ENCODE results near the gene VPS37C. TPM values are rescaled to one million over a fixed set of nuclear protein-coding genes. Genes with fewer than 3 reads are reported as not detected.

VPS37C gene
- total and polyA plus RNA-seq, 10 of the 15 experiments (the other 5 are each of a cell fraction or from before 2014, with no cell fraction given), result 0.39 to 16.5 (median 7.8) TPM

DNA sequence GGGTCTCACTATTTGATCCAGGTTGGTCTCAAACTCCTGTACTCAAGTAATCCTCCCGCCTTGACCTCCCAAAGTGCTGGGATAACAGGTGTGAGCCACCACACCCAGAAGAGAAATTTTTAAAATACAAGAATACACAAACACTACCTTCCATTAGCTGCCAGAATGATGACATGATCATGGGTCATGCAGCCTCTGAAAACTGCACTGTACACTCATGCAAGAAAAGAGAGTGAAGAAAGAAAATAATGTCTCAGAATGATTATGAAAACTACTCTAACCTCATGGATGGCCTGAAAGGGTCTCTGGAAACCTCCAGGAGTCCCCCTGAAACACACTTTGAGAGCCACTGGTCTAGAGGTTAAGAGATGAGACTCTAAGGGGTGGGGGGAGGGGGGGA, 18.8 kb downstream of the VPS37C start:
- SMC1A ChIA-PET (ENCODE audit: uncharacterized antibody, unreplicated experiment), result interaction anchor here (1.0 to 1.4 kb wide), 3 partner anchors 16 to 44 kb away, joined by 3 to 8 read pairs (median 4); no protein-coding TSS in a partner anchor
- peaks cover 2% of the 10 kb centered on the region; the same call in 1 of the 2 replicates for H3K79me2 ChIP-seq (ENCODE audit: control insufficient read depth, insufficient read depth, low read length)
- RAD21 ChIA-PET (ENCODE audit: unreplicated experiment), result interaction anchor here (0.7 kb wide), 1 partner anchor 210 kb away, joined by 3 read pairs; no protein-coding TSS in a partner anchor
- H3K27ac ChIP-seq (ENCODE audit: control insufficient read depth, insufficient read depth), result no peak overlapping the region
- H3K27me3 ChIP-seq (replicated peaks in 1 of 2; ENCODE audit: control insufficient read depth in 2 of 2, insufficient read depth in 2 of 2, low read length in 1 of 2), result no peaks in the 10 kb centered on the region
- H3K4me3 ChIP-seq, result no peak overlapping the region
- H4K20me1 ChIP-seq (ENCODE audit: control insufficient read depth, insufficient read depth), result no peaks in the 10 kb centered on the region
- peaks cover 2% of the 10 kb centered on the region; the same call in 1 of the 2 replicates for H3K4me1 ChIP-seq (ENCODE audit: control insufficient read depth, insufficient read depth, low read length)
- DNase-seq (ENCODE audit: low read depth, low spot score) (no peak), FAIRE-seq (no peak), ATAC-seq (no peak)
- no TSS peak for BruUV-seq (replicated peaks)
- H3K36me3 ChIP-seq (ENCODE audit: control insufficient read depth in 2 of 2, insufficient read depth in 2 of 2, low read length in 1 of 2), result peaks cover 2 to 4% of the 10 kb centered on the region in 2 experiments; a peak in 3 of 4 replicates
- H3K9ac ChIP-seq (ENCODE audit: control insufficient read depth, insufficient read depth, low read length), result no peak overlapping the region
- POLR2A ChIA-PET, result interaction anchor here (0.6 kb wide), 3 partner anchors 37 to 378 kb away, joined by 4 to 8 read pairs (median 6); no protein-coding TSS in a partner anchor
- CTCF ChIA-PET, result interaction anchor here (0.9 to 1.1 kb wide), 2 partner anchors 15 to 45 kb away, joined by 3 to 4 read pairs; no protein-coding TSS in a partner anchor
- no peak overlapping the region for H3K4me2 ChIP-seq (ENCODE audit: control insufficient read depth, insufficient read depth)
- H3K9me3 ChIP-seq (replicated peaks; ENCODE audit: control insufficient read depth, insufficient read depth, low read length), result no peaks in the 10 kb centered on the region
- no peak overlapping the region for H2AFZ ChIP-seq (ENCODE audit: control insufficient read depth, low read depth, low read length)
- intact Hi-C loops (cut with micrococcal nuclease; ENCODE audit: unreplicated experiment) (no loop called here), in situ Hi-C loops (cut with MboI) (no loop called here)
- 94% methylated on average over 1 of the region's 1 CpG for WGBS (ENCODE audit: insufficient coverage, insufficient replicate concordance, low lambda C conversion rate, missing lambda C conversion rate)
- TF ChIP-seq ASH2L (IDR thresholded peaks at IDR 0.05; ENCODE audit: borderline replicate concordance, low read depth) (no peak), PAX5 (IDR thresholded peaks at IDR 0.05; ENCODE audit: borderline replicate concordance, low read depth, low read length) (no peak), DPF2 (IDR thresholded peaks at IDR 0.05) (no peak), BMI1 (IDR thresholded peaks at IDR 0.05; ENCODE audit: borderline replicate concordance) (no peak), WRNIP1 (IDR thresholded peaks at IDR 0.05; ENCODE audit: borderline replicate concordance, low read depth, low read length) (no peak), CHD2 (IDR thresholded peaks at IDR 0.05; ENCODE audit: borderline replicate concordance, low read depth, low read length) (no peak), NRF1 (conservative IDR thresholded peaks at IDR 0.05; ENCODE audit: low read depth, low read length) (no peak), YY1 (IDR thresholded peaks at IDR 0.05; ENCODE audit: low read depth, low read length) (no peak)
- TF ChIP-seq, protein P1, sequence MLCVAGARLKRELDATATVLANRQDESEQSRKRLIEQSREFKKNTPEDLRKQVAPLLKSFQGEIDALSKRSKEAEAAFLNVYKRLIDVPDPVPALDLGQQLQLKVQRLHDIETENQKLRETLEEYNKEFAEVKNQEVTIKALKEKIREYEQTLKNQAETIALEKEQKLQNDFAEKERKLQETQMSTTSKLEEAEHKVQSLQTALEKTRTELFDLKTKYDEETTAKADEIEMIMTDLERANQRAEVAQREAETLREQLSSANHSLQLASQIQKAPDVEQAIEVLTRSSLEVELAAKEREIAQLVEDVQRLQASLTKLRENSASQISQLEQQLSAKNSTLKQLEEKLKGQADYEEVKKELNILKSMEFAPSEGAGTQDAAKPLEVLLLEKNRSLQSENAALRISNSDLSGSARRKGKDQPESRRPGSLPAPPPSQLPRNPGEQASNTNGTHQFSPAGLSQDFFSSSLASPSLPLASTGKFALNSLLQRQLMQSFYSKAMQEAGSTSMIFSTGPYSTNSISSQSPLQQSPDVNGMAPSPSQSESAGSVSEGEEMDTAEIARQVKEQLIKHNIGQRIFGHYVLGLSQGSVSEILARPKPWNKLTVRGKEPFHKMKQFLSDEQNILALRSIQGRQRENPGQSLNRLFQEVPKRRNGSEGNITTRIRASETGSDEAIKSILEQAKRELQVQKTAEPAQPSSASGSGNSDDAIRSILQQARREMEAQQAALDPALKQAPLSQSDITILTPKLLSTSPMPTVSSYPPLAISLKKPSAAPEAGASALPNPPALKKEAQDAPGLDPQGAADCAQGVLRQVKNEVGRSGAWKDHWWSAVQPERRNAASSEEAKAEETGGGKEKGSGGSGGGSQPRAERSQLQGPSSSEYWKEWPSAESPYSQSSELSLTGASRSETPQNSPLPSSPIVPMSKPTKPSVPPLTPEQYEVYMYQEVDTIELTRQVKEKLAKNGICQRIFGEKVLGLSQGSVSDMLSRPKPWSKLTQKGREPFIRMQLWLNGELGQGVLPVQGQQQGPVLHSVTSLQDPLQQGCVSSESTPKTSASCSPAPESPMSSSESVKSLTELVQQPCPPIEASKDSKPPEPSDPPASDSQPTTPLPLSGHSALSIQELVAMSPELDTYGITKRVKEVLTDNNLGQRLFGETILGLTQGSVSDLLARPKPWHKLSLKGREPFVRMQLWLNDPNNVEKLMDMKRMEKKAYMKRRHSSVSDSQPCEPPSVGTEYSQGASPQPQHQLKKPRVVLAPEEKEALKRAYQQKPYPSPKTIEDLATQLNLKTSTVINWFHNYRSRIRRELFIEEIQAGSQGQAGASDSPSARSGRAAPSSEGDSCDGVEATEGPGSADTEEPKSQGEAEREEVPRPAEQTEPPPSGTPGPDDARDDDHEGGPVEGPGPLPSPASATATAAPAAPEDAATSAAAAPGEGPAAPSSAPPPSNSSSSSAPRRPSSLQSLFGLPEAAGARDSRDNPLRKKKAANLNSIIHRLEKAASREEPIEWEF (IDR thresholded peaks at IDR 0.05; ENCODE audit: insufficient replicate concordance, low read depth, low read length), result no peak
- TF ChIP-seq, protein P2, sequence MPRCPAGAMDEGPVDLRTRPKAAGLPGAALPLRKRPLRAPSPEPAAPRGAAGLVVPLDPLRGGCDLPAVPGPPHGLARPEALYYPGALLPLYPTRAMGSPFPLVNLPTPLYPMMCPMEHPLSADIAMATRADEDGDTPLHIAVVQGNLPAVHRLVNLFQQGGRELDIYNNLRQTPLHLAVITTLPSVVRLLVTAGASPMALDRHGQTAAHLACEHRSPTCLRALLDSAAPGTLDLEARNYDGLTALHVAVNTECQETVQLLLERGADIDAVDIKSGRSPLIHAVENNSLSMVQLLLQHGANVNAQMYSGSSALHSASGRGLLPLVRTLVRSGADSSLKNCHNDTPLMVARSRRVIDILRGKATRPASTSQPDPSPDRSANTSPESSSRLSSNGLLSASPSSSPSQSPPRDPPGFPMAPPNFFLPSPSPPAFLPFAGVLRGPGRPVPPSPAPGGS (IDR thresholded peaks at IDR 0.05; ENCODE audit: borderline replicate concordance, insufficient read depth, low read depth, low read length, poor library complexity, severe bottlenecking), result no peak
- TF ChIP-seq, protein P3, sequence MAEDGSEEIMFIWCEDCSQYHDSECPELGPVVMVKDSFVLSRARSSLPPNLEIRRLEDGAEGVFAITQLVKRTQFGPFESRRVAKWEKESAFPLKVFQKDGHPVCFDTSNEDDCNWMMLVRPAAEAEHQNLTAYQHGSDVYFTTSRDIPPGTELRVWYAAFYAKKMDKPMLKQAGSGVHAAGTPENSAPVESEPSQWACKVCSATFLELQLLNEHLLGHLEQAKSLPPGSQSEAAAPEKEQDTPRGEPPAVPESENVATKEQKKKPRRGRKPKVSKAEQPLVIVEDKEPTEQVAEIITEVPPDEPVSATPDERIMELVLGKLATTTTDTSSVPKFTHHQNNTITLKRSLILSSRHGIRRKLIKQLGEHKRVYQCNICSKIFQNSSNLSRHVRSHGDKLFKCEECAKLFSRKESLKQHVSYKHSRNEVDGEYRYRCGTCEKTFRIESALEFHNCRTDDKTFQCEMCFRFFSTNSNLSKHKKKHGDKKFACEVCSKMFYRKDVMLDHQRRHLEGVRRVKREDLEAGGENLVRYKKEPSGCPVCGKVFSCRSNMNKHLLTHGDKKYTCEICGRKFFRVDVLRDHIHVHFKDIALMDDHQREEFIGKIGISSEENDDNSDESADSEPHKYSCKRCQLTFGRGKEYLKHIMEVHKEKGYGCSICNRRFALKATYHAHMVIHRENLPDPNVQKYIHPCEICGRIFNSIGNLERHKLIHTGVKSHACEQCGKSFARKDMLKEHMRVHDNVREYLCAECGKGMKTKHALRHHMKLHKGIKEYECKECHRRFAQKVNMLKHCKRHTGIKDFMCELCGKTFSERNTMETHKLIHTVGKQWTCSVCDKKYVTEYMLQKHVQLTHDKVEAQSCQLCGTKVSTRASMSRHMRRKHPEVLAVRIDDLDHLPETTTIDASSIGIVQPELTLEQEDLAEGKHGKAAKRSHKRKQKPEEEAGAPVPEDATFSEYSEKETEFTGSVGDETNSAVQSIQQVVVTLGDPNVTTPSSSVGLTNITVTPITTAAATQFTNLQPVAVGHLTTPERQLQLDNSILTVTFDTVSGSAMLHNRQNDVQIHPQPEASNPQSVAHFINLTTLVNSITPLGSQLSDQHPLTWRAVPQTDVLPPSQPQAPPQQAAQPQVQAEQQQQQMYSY (CRISPR knock-in tag; IDR thresholded peaks at IDR 0.05), result no peak
- TF ChIP-seq, protein P4, sequence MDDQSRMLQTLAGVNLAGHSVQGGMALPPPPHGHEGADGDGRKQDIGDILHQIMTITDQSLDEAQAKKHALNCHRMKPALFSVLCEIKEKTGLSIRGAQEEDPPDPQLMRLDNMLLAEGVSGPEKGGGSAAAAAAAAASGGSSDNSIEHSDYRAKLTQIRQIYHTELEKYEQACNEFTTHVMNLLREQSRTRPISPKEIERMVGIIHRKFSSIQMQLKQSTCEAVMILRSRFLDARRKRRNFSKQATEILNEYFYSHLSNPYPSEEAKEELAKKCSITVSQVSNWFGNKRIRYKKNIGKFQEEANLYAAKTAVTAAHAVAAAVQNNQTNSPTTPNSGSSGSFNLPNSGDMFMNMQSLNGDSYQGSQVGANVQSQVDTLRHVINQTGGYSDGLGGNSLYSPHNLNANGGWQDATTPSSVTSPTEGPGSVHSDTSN (IDR thresholded peaks at IDR 0.05; ENCODE audit: insufficient replicate concordance, low read depth, low read length), result no peak

All from GM12878 (cell line).